ENCODE measurements around the gene PLCE1.

Gene PLCE1

DNA sequence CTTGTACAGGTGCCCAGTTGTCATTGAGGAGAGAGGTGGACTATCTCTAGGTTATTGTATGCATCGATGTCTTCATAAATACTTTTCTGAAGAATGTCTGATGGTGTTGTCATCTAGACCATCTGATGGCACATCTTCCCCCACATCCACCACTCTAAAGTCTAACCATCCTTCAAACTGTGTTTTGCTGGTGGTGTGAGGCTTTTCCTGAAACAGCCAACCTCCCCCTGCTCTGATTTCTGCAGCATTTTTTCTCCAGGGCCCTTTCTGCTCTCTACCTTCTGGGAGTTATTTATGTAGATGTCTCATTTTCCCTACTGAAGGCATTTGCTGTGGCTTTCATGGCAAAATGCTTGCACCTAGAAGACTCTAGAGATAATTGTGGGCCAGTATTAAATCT is 1.5 kb downstream of the PLCE1 start:
- no peak for DNase-seq

- no peak for DNase-seq
Observed at GRCh38 chr10:93995598-93996271, 2.0 kb downstream of the PLCE1 start.

GRCh38 chr10:93996551-93996950 is 2.8 kb downstream of the PLCE1 start:
- no peak for DNase-seq

DNA sequence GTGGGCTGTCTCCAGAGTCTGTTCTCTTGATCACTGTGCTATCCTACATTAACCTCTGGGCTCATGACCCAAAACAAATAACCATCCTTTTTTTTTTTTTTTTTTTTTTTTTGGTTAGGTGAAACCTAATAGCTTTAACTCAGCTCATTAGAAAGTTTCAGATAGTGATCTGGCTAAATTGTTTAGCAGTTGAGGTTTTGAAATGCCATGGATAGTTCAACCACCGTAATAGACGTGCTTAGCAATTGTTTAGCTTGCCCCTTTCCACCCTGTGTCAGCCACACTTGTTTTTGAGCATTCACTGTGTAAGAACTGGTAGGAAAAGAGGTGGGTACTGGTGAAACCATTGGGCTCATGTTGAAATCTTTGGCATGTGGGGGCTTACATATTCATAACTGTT is 3.8 kb downstream of the PLCE1 start:
- no peak for DNase-seq

- DNase-seq, result no peak
Observed at GRCh38 chr10:93999401-93999851, 5.7 kb downstream of the PLCE1 start.

DNA sequence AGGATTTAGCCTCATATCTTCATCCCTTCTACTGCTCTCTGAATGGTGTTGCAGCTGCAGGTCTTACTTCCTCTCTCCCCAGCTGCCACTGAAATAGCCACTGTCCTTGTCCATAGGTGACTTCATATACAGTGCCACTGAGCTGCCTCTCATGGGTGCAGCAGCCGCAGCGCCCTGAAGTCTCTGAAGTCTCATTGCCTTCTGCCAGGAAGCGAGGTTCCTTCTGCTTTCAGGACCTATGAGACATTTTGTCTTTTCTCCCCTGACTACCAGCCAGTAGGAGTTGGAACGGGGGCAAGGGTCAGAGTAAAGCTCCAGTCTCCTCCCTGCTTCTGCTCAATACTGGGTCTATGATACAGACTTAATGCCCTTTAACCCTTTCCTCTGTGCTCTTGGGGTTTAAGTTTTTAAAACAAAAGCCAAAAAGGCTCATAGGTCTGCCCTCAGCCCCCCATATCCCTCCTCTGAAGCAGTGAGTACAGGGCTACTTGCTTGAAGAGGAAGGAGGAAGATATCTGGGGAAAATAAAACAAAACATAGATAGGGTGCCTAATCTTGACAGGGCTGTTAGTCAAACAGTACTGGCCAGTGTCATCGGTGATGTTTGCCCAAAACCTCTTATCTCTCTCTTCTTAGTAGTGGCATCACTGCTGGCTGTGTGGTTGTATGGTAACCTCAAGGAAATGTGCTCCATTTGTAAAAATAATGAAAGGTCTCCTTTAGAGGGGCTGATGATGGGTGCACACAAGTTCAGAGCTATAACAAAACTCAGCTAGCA is 7.1 kb downstream of the PLCE1 start:
- DNase-seq, result no peak

DNA sequence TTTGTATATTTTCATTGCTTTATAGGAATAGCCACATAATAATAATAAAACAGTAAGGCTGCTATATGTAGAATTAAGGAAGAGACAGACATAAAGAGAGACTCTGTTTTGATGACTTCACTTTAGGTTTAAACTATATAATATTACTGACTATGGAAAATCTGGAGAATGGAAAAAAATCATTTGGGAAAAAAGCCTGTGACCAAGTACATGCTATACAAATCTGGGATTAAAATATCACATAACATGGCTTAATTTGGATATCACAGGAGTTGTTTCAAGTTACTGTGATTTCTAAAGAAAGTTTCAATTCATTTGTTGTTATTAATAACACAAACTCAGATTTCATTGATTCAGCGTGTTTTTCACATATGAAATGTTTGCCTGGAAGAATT is 7.7 kb downstream of the PLCE1 start:
- DNase-seq, result no peak

DNA sequence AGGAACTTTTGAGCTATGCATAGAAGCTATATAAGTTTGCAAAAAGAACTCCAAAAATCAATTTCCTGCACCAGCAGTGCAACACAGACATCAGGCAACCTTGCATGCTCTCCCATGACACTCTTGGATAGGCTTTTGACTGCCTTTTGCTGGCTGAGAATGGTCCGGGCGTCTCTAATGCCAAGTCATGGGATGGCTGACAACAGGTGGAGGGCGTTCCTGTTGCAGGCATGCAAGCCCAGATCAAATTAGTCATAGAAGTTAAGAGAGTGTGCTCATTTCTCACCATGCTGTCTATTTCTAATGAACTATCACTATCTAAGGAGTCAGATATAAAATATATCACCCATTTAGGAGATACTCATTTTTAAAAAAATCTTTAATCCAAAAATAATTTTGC is 8.4 kb downstream of the PLCE1 start:
- DNase-seq, result no peak

DNA sequence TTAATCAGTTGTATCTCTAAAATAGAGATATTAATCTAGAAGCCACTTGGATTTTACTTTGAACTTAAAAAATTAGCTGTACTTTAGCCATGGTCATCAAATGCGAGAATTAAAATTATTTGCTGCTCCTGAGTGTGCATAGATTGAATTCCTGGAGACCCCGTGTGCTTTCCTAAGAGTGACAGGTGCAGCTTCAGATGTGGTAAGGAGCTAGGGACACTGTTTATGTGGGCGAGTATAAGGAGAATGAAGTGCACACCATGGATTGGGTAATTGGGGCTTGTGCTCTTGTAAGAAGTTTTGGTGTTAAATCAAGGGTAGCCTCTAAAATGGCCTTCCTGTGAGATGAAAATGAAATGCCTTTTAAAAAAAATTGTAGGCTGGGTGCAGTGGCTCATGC is 9.8 kb downstream of the PLCE1 start:
- no peak for DNase-seq

DNA sequence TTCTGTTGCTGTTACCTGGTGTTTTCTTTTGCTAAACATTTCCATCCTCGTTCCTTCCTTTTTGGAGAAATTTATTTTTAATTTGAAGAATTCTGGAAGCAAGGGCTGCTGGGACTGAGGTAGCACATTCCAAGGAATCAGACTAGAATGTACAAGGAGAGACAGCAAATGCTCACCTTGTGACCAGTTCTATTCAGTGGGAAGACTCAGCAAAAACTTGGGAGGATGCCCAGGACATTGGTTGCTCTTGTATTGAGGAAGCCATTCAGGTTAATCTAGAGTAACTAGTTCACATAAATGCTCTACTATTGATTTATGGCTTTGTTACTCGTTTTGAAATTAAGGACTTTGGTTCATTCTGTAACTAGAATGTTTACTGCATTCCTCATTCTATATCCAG is 11.3 kb downstream of the PLCE1 start:
- DNase-seq, result no peak

- no peak for DNase-seq
Observed at GRCh38 chr10:94006591-94007550, 13.1 kb downstream of the PLCE1 start.

GRCh38 chr10:94008526-94008925 is 14.8 kb downstream of the PLCE1 start:
- no peak for DNase-seq

GRCh38 chr10:94010116-94010515 is 16.4 kb downstream of the PLCE1 start:
- DNase-seq, result no peak

DNA sequence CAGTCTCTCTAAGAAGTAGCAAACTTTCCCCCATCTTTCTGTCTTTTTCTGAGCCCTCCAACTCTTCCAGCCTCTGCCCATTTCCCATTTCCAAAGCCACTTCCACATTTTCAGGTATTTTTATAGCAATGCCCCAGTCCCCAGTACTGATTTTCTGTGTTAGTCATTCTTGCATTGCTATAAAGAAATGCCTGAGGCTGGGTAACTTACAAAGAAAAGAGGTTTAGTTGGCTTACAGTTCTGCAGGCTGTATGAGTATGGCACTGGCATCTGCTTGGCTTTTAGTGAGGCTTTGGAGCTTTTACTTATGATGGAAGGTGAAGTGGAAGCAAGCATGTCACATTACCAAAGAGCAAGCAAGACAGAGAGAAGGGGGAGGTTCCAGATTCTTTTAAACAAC is 17.2 kb downstream of the PLCE1 start:
- no peak for DNase-seq

GRCh38 chr10:94011296-94011695 is 17.6 kb downstream of the PLCE1 start:
- DNase-seq, result no peak

DNA sequence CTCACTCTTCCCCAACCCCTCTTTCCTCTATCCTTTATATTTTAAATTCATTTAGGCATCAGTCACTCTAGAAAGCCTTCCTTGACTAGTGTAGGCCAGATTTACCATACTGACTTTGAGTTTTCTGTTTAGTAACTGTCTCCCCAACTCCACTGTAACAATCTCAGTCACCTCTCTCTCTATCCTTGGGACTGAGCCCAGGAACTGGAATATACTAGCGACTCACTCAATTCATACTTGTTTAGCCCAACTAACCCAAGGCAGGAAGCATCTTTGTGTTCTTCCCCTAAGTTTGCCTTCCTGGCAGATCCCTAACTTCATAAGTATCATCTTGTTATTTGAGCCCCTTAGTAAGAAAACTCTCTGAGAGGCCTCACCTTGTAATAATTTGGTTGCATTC is 19.1 kb downstream of the PLCE1 start:
- DNase-seq, result no peak

DNA sequence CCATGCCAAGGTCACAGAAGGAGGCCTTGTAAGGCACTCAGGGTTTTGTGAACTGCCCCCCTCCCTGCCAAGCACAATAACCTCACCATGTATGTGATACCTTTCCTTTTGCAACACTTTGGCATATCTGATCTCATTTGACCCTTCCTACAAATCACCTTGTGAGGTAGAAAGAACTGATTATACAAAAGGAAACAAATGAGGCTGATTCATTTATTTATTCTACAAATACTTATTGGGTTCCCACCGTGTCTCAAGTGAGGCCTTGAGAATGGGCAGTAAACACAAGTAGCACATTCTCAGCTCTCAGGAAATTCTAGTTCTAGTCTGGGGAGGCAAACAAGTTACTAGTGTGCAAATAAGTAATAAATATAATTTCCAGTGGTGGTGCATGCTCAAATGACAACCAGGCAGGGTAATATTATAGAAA is 19.6 kb downstream of the PLCE1 start:
- no peak for DNase-seq

DNA sequence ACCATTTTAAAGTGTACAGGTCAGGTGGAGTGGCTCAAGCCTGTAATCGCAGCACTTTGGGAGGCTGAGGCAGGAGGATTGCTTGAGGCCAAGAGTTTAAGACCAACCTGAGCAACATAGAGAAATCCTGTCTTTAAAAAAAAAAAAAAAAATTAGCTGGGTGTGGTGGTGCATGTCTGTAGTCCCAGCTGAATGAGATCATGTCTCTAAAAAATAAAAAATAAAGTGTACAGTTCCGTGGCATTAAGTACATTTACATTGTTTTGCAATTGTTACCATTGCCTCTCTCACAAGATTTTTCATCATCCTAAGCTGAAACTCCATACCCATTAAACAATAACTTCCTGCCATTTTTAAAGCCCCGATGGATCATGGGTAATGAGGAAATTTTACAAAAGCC is 20.6 kb downstream of the PLCE1 start:
- no peak for DNase-seq

- DNase-seq, result no peak
Observed at GRCh38 chr10:94016727-94017714, 23.3 kb downstream of the PLCE1 start.

DNA sequence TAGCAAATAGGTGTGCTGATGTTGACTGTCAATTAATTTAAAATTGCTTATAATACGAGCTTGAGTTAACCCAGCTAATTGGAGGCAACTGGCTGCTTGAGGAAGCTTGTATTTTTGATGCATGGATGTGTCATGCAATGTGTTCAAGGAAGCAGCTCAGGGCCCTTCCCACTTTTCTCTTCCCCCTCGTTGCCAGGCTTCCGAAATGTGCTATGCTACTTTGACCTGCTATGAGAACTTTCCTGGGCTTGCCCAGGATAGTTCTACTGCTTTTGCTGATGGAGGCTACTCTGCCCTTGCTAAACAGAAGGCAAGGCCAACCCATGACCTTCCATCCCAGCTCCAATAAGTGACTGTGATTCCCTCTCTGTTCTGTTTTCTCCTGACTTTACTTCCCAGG is 24.4 kb downstream of the PLCE1 start:
- no peak for DNase-seq

DNA sequence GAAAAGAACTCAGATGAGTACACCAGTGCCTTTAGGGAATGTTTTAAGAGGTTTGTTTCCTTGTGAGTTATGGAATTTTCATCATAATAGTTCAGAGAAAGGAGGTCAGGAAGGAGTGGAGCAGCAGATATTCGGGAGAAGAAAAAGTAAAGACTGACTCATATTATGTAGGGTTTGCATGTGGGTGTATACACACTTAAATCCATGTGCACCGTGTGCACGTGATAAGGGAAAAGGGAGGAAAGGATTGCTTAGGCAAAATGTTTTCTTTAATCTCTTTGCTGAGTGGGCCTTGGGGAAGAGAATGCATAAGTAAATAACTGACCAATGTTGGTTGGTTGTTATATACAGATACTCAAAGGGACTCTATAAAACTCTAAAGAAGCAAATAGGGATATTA is 30.2 kb downstream of the PLCE1 start:
- DNase-seq, result no peak

GRCh38 chr10:94024407-94024806 is 30.7 kb downstream of the PLCE1 start:
- no peak for DNase-seq

Data from stimulated activated CD4-positive, alpha-beta T cell treated with anti-CD3 and anti-CD28 coated beads, Interleukin-12 subunit alpha, Interleukin-12 subunit beta, amount 100 ng/mL, for 4 hours (primary cell).